Measurements from ENCODE around the gene ZAP70. TPM values are rescaled to one million over a fixed set of nuclear protein-coding genes. Genes with fewer than 3 reads are reported as not detected.

Gene ZAP70
- total and polyA plus RNA-seq, 2 donors (not counting 1 experiment from before 2014, with no cell fraction given): not detected

GRCh38 chr2:97738179-97739019 lies 25.0 kb downstream of the ZAP70 start:
- no peaks in the 10 kb centered on the region for H3K36me3 ChIP-seq (ENCODE audit: control insufficient read depth, insufficient read depth, low read length)
- no peak overlapping the region for H3K4me3 ChIP-seq (replicated peaks in 1 of 4; ENCODE audit: control extremely low read depth in 1 of 4, insufficient read depth in 1 of 4, low read depth in 3 of 4, low read length in 4 of 4)
- TF ChIP-seq EZH2 (IDR thresholded peaks at IDR 0.05; ENCODE audit: low read length, missing control alignments) (no peak), CTCF (conservative IDR thresholded peaks at IDR 0.05 in 1 of 2, IDR thresholded peaks at IDR 0.05 in 1 of 2; ENCODE audit: low read depth in 1 of 2, low read length in 2 of 2) (no peak)
- DNase-seq (ENCODE audit: low read depth in 2 of 2): no peak
- no peak overlapping the region for H3K9ac ChIP-seq (ENCODE audit: insufficient read depth, low read length)
- no peaks in the 10 kb centered on the region for H3K4me1 ChIP-seq (ENCODE audit: control insufficient read depth, extremely low read depth, insufficient read depth, low read length)
- no peak overlapping the region for H3K4me2 ChIP-seq (ENCODE audit: extremely low read depth, insufficient read depth, low read length)
- H3K9me3 ChIP-seq (ENCODE audit: control insufficient read depth, insufficient read depth, low read depth, low read length): no peaks in the 10 kb centered on the region
- no peaks in the 10 kb centered on the region for H3K27me3 ChIP-seq (ENCODE audit: control insufficient read depth, insufficient read depth, low read length)
- no peak overlapping the region for H3K27ac ChIP-seq (ENCODE audit: insufficient read depth, low read length)
- no peaks in the 10 kb centered on the region for H3K79me2 ChIP-seq (ENCODE audit: control insufficient read depth, insufficient read depth, low read length)
- H2AFZ ChIP-seq (ENCODE audit: low read length): no peak overlapping the region
- no peaks in the 10 kb centered on the region for H4K20me1 ChIP-seq (ENCODE audit: control insufficient read depth, extremely low read depth, insufficient read depth, low read length)

- no peak for DNase-seq (ENCODE audit: low read depth in 2 of 2)
- Histone ChIP-seq H3K9ac (ENCODE audit: insufficient read depth, low read length) (no peak overlapping the region), H3K27ac (ENCODE audit: insufficient read depth, low read length) (no peak overlapping the region), H3K36me3 (ENCODE audit: control insufficient read depth, insufficient read depth, low read length) (no peaks in the 10 kb centered on the region), H3K4me2 (ENCODE audit: extremely low read depth, insufficient read depth, low read length) (no peak overlapping the region), H2AFZ (ENCODE audit: low read length) (no peak overlapping the region), H4K20me1 (ENCODE audit: control insufficient read depth, extremely low read depth, insufficient read depth, low read length) (no peaks in the 10 kb centered on the region), H3K4me1 (ENCODE audit: control insufficient read depth, extremely low read depth, insufficient read depth, low read length) (no peaks in the 10 kb centered on the region), H3K4me3 (replicated peaks in 1 of 4; ENCODE audit: control extremely low read depth in 1 of 4, insufficient read depth in 1 of 4, low read depth in 3 of 4, low read length in 4 of 4) (no peak overlapping the region), H3K27me3 (ENCODE audit: control insufficient read depth, insufficient read depth, low read length) (no peaks in the 10 kb centered on the region), H3K79me2 (ENCODE audit: control insufficient read depth, insufficient read depth, low read length) (no peaks in the 10 kb centered on the region), H3K9me3 (ENCODE audit: control insufficient read depth, insufficient read depth, low read depth, low read length) (no peaks in the 10 kb centered on the region)
- TF ChIP-seq EZH2 (IDR thresholded peaks at IDR 0.05; ENCODE audit: low read length, missing control alignments) (no peak), CTCF (conservative IDR thresholded peaks at IDR 0.05 in 1 of 2, IDR thresholded peaks at IDR 0.05 in 1 of 2; ENCODE audit: low read depth in 1 of 2, low read length in 2 of 2) (no peak)
Observed at GRCh38 chr2:97739020-97739892, 25.9 kb downstream of the ZAP70 start.

DNA sequence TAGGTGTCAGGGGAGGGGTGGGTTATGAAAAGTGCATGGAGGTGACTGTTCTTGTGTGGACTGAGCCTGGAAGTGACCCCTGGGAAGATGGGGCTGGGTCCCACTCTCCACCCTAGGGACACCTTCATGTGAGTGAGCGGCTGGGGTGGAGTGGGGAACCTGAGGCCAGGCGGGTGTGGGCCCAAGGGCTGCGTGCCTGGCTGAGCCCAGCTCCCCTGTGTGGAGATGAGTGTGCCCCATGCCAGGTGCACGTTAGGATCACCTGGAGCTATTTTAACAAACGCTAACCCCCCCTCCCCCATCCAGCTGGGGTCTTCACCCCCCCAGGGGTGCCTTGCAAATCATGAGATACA lies 26.5 kb downstream of the ZAP70 start:
- no peaks in the 10 kb centered on the region for H3K36me3 ChIP-seq (ENCODE audit: control insufficient read depth, insufficient read depth, low read length)
- no peaks in the 10 kb centered on the region for H3K9me3 ChIP-seq (ENCODE audit: control insufficient read depth, insufficient read depth, low read depth, low read length)
- no peak overlapping the region for H3K4me3 ChIP-seq (replicated peaks in 1 of 4; ENCODE audit: control extremely low read depth in 1 of 4, insufficient read depth in 1 of 4, low read depth in 3 of 4, low read length in 4 of 4)
- DNase-seq (ENCODE audit: low read depth in 2 of 2): no peak
- no peaks in the 10 kb centered on the region for H3K4me1 ChIP-seq (ENCODE audit: control insufficient read depth, extremely low read depth, insufficient read depth, low read length)
- H3K27me3 ChIP-seq (ENCODE audit: control insufficient read depth, insufficient read depth, low read length): no peaks in the 10 kb centered on the region
- no peak overlapping the region for H3K4me2 ChIP-seq (ENCODE audit: extremely low read depth, insufficient read depth, low read length)
- H3K9ac ChIP-seq (ENCODE audit: insufficient read depth, low read length): no peak overlapping the region
- no peaks in the 10 kb centered on the region for H4K20me1 ChIP-seq (ENCODE audit: control insufficient read depth, extremely low read depth, insufficient read depth, low read length)
- no peaks in the 10 kb centered on the region for H3K79me2 ChIP-seq (ENCODE audit: control insufficient read depth, insufficient read depth, low read length)
- H3K27ac ChIP-seq (ENCODE audit: insufficient read depth, low read length): no peak overlapping the region
- no peak overlapping the region for H2AFZ ChIP-seq (ENCODE audit: low read length)
- TF ChIP-seq EZH2 (IDR thresholded peaks at IDR 0.05; ENCODE audit: low read length, missing control alignments): no peak
- no peak for TF ChIP-seq CTCF (conservative IDR thresholded peaks at IDR 0.05 in 1 of 2, IDR thresholded peaks at IDR 0.05 in 1 of 2; ENCODE audit: low read depth in 1 of 2, low read length in 2 of 2)

All from fibroblast of lung (primary cell).